HG02623 (cell line): ENCODE data around the gene GABRR2.
"Not testable (repeated sequence)": the region's sequence is repeated elsewhere in the genome, so short reads cannot be mapped to it uniquely, and the experiment has no call there.

Experiments used
- ATAC-seq: cut with Tn5 transposase; IDR thresholded peaks from one replicate; pipeline ENCODE4 v1.9.1; 2021; ENCODE audit warnings: moderate library complexity; ENCODE audit not compliant: unreplicated experiment

Gene GABRR2

GRCh38 chr6:89295981-89296380 lies 19.1 kb downstream of the GABRR2 start:
- no peak for ATAC-seq

- not testable (repeated sequence) for ATAC-seq
Observed at GRCh38 chr6:89295116-89295515, 20.0 kb downstream of the GABRR2 start.

DNA sequence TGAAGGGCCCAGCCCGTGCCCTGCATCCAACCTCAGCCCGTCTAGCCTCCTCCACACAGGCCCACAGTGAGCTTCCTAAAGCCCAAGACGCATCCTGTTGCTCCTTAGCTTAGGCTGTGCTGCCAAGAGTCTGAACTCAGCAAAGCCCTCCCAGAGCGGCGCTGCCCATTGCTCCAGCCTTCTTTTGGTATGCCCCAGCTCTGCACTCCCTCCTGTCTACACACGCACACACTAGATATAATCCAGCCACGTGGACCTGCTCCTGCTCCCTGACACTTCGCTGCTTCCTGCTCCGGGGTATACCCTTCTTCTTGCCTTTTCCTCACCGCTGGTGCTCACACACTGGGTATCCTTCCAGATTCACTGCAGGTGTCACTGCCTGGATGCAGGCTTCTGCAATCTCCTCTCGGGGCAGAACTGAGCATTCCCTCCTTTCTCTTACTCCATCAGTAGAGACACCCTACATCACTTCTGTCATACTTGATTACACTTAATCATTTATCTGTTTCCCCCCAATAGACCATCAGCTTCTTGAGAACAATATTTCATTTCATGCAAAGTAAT lies 23.8 kb downstream of the GABRR2 start:
- ATAC-seq: no peak

DNA sequence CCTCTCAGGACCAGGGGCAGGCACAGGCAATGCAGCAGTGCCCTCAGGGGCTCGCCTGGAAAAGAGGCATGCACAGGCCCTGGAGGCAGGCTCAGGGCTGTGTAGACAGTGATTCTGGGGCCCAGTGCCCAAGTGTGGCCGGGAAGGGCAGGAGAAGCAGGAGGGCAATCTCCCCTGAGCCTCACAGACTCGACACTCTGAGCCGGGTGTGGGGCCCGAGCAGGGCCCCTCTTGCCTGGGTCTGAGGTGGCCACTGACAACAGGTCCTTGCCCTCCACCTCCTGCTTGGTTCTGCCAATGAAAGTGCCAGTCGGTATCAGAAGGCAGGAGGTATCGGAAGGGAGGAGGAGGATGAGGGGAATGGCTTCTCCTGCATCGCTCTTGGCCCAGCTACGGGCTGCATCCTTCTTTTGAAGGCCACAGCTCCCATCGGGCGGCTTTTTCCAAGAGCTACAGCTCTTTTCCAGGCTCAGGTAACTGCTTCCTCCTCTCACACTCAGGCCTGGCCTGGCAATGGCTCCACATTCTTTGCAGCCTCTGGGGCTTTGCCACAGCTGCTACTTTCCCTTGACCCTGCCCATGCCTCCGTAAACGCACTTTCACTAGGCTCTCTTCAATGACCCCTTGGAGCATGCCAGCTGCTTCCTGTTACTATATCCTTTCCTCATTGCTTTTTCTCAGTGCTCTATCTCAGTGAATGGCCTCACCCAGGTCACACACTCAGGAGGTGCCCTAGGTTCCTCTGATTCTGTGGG lies 24.5 kb downstream of the GABRR2 start:
- ATAC-seq: no peak

DNA sequence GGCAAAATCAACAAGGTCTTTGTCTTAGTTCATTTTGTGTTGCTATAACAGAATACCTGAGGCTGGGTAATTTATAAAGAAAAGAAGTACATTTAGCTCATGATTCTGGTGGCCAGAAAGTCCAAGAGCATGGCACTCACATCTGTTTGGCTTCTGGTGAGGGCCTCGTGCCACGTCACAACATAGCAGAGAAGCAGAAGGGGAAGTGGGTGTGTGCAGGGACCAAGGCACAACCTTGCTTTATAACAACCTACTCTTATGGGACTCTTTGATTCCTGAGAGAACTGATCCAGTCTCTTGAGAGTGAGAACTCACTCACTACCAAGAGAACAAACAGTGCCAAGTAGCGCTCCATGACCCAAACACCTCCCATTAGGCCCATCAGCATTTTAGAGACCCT lies 25.4 kb downstream of the GABRR2 start:
- no peak for ATAC-seq

- no peak for ATAC-seq
Observed at GRCh38 chr6:89287351-89288028, 27.6 kb downstream of the GABRR2 start.

DNA sequence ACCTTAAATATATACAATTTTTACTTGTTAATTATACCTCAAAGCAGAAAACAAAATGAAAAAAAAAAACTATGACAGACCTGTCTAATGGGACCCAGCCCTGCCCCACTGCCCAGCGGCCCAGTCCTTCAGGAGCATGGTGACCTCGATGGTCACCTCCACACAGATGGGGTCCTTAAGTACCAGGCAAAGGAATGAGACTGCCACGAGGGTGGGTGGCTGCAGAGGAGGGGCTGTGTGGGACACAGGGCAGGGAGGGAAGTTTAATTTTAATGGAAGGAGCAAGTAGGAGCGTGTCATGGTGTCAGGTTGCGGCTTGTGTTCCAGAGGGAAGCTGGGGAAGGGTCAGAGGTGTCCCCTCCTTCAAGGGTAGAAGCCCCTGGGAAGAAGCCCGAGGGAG lies 28.6 kb downstream of the GABRR2 start:
- ATAC-seq: no peak

GRCh38 chr6:89284963-89285735 lies 29.9 kb downstream of the GABRR2 start:
- ATAC-seq: no peak

DNA sequence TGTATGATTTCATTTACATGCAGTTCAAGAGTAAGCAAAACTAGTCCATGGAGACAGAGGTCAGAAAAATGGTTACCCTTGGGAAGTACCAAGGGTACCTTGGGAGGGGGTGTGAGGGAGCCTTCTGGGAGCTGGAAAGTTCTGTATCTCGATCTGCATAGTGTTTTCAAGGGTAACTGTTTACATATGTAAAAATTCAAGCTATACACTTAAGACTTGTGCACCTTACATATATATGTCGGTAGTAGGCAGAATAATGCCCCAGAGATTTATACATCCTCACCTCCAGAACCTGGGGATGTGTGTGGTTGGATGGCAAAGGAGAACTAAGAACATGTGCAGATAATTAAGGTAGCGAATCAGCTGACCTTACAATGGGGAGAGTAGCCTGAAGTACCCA lies 31.0 kb downstream of the GABRR2 start:
- no peak for ATAC-seq

DNA sequence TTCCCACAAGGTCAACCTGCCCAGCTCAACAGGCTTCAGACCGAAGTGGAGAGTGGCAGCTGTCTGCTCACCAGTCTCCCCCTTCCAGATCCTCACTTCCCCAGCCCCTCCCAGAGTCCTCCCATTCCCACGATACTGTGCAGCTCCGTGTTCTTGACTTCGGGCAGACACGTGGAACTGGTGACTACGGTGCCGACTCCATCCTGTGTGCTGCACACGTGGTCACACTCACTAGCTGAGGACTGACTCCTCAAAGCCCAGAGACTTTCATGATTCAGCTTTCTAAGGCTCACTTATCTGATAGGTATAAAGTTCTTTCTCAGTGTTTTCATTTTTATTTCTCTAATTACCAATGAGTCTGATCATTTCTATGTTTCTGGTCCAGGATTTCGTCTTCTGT lies 32.4 kb downstream of the GABRR2 start:
- ATAC-seq: no peak

- ATAC-seq: peak; percentile 97
Observed at GRCh38 chr6:89281779-89282246, 33.3 kb downstream of the GABRR2 start.

DNA sequence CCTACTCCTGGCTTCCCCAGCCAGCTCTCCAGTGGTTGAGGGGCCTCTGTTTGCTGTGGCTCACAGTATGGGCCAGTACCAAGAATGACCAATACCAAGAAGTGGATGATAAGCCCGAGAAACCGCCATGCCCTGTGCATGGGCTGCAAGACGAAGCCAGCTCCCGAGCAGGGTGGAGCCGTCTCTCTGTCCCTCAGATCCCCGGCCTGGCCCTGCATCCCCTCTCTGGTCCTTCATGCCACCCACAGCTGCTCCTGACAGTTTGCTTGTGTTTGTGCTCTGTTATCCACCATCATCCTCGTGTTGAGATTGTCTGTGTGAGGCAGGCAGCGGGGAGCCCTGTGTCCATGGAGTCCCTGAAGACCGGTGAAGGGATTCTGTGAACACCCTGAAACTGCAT lies 36.1 kb downstream of the GABRR2 start:
- ATAC-seq: no peak

GRCh38 chr6:89275900-89276299 lies 39.2 kb downstream of the GABRR2 start:
- ATAC-seq: no peak

DNA sequence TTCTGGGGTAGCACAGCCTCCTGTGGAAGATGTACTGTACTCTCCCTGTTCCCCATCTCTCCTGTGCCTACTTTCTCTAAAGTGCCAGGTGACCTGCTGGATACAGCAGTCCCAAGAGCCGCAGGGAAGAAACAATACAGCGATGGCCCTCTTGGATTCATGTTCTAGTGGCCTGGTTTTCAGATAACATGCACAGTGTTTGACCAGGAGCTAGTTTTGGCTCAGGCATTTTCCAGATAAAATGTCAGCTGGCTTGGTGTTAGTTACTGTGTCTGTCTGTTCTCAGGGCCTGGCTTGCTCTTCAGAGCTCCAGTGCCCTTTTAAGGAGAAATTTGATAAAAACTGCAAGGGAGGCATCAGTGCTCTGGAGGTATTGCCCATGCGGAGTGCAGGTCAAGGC lies 41.3 kb downstream of the GABRR2 start:
- ATAC-seq: no peak

- no peak for ATAC-seq
Observed at GRCh38 chr6:89272596-89272995, 42.5 kb downstream of the GABRR2 start.

DNA sequence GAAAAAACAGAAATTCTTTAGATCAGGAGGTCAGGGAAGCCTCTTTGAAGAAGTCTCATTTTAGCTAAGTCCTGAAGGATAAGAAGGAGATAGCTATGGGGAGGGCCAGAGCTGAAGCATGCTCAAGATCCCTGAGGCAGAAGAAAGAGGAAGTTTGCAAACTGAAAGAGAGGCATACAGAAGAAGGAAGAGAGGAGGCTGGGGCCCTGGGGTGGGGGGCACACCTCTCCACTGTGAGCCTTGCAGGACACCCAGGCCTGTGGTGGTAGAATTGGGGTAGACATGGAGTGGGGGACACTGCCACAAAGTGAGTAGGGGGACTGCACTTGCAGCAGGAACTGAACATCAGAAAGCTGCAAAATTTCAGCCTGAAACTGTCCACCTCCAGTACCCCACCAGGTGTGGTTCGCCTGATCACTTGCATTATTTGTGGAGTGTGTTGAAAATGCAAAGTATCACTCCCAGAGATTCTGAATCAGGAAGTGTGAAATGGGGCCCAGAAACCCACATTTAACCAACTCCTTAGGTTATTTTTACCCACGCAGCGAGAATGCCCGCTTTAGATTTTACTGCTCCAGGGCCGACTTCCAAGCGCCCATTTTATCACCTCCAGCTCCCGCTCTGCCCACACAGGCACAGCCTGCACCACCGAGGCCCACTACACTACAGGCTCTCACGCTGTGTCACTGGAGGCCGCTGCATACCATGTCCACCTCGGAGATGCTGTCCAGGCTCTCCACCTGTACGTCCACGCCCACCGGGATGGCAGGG lies 44.0 kb downstream of the GABRR2 start:
- peak; percentile 65 for ATAC-seq

DNA sequence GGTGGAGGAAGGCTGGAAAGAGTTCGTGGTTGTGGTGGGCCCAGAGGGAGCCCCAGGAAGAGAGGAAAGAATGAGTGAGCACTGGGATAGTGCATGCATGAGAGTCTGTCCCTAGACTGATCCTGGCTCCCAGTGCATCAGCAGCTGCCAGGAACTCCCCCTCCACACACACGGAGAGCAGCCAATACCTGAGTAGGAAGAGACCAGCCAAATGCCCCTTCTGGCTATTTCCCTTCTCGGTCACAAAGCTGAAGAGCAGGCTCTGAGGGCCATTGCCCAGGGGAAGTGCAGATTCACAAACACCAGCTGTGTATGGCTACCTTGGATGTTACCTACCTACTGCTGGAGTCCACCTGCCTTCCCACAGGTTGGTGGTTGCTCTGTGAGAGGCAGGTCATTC lies 45.1 kb downstream of the GABRR2 start:
- ATAC-seq: no peak

- no peak for ATAC-seq
Observed at GRCh38 chr6:89269252-89269651, 45.8 kb downstream of the GABRR2 start.

DNA sequence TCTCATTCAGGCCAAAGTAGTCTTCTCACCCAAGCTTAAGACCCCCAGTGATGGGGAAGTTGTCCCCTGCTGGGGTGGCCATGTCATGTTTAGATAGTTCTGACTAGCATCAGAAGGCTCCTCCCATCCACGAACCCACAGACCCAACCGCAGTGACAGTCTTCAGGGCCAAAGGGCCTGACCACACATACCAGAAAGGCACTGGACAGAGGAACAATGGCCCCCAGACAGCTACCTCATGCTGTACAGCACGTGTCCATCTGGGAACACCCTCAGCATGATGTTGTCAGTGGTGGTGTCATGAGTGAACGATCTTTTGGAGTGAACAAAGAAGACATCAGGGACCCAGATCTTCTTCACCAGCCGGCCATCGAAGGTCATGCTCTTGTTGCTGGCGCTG lies 46.3 kb downstream of the GABRR2 start:
- ATAC-seq: no peak

DNA sequence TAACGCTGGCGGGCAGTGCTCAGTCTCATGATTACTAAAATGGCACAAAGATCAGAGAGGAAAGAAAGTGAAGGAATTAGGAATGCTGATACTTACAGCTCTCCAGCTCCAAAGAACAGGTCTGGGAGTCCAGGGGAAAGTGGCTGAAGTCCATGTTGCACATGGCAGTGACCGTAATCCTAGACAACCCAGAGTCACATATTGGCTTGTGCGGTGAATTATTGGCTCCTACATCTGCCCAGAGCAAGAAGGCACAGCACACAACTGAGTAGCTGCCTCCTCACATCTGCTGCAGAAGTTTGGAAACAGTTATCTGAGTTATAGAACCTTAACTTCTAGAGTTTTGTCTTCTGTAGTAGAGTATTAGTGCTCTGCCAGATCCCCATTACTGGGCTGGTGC lies 47.2 kb downstream of the GABRR2 start:
- ATAC-seq: no peak

GRCh38 chr6:89264296-89264695 lies 50.8 kb downstream of the GABRR2 start:
- no peak for ATAC-seq
